SK-N-MC (cell line): ENCODE results near the gene MERTK.

Source experiments
- EZH2 ChIP-seq: fragments of 200-600 bp; sonication (generic); IDR thresholded peaks from one replicate; pipeline ENCODE4 v1.6.1; 2017; ENCODE audit warnings: antibody characterized with exemption
- POLR2AphosphoS5 ChIP-seq: IDR thresholded peaks from 2 replicates; pipeline ENCODE4 v1.6.1; 2012; ENCODE audit warnings: mild to moderate bottlenecking, low read depth, low read length, borderline replicate concordance

GRCh38 chr2:111884592-111884964 is 13.8 kb upstream of the MERTK start:
- no peak for TF ChIP-seq EZH2
- TF ChIP-seq POLR2AphosphoS5, result no peak
